NT2/D1 (cell line): ENCODE measurements around the gene ZNF669.

Experiments
- DNase-seq: peaks from one replicate; pipeline ENCODE4 v3.0.0-alpha.2; 2011; ENCODE audit warnings: low read depth, low spot score
- H3K27me3 ChIP-seq: 2 replicates; pipeline ENCODE4 v1.6.0; 2011; ENCODE audit warnings: mild to moderate bottlenecking; ENCODE audit not compliant: insufficient read length, insufficient read depth
- H3K36me3 ChIP-seq: 2 replicates; pipeline ENCODE4 v1.6.1; 2011; ENCODE audit warnings: mild to moderate bottlenecking, low read length, mixed read lengths; ENCODE audit not compliant: insufficient read depth, insufficient read length
- H3K4me1 ChIP-seq: 2 replicates; pipeline ENCODE4 v1.5.1; 2011; ENCODE audit not compliant: insufficient read depth, insufficient read length
- H3K4me3 ChIP-seq: 2 replicates; pipeline ENCODE4 v1.5.1; 2011; ENCODE audit warnings: low read depth; ENCODE audit not compliant: insufficient read length
- H3K9ac ChIP-seq: 2 replicates; pipeline ENCODE4 v1.6.0; 2011; ENCODE audit warnings: low read depth; ENCODE audit not compliant: insufficient read length
- H3K9me3 ChIP-seq: 2 replicates; pipeline ENCODE4 v1.5.1; 2011; ENCODE audit warnings: mild to moderate bottlenecking, low read length; ENCODE audit not compliant: insufficient read depth
- SUZ12 ChIP-seq: IDR thresholded peaks from 2 replicates; pipeline ENCODE4 v1.6.1; 2011; ENCODE audit not compliant: insufficient read length, insufficient read depth; ENCODE audit errors: extremely low read depth
- YY1 ChIP-seq: IDR thresholded peaks from 2 replicates; pipeline ENCODE4 v1.6.1; 2011; ENCODE audit not compliant: insufficient read length, insufficient read depth
- ZNF274 ChIP-seq: IDR thresholded peaks from 2 replicates; pipeline ENCODE4 v1.6.1; 2011; ENCODE audit warnings: mild to moderate bottlenecking, low read depth, low read length

The ZNF669 gene

DNA sequence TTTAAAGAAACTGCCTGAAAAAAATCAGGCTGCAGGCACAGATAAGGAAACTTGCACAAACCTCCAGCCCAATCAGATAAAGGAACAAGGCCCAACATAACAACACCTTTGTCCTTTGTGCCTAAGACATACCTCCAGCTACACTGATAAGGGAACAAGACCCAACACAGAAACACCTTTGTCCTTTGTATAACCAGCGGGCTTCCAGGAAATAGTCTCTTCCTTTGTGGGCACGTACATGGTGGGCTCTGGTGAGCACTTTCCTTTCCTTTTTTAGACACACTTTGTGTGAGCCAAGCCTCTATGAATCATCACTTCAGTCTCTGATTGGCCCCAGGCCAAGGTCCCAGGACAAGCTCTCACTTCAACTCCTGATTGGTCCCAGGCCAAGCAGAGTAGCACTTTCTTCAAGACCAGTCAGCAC is 49.2 kb downstream of the ZNF669 start:
- Histone ChIP-seq H3K9me3 (peaks cover 87% of the 10 kb centered on the region), H3K27me3 (no peaks in the 10 kb centered on the region), H3K36me3 (peaks cover 6% of the 10 kb centered on the region), H3K4me1 (no peaks in the 10 kb centered on the region), H3K9ac (no peak overlapping the region), H3K4me3 (no peak overlapping the region)
- DNase-seq = no peak
- TF ChIP-seq YY1 (no peak), ZNF274 (no peak), SUZ12 (no peak)
